MM.1S (cell line): ENCODE results near the gene CIPC.

Source experiments
- DNase-seq: peaks from one replicate; pipeline ENCODE4 v3.0.0-alpha.2; 2015
- H2AFZ ChIP-seq: fragments of 300-600 bp; sonication (generic); 2 replicates; pipeline ENCODE4 v1.6.0; 2016; ENCODE audit warnings: antibody characterized with exemption, low read length
- H3F3A ChIP-seq: fragments of 300-600 bp; sonication (generic); 2 replicates; pipeline ENCODE4 v1.6.1; 2016; ENCODE audit warnings: mild to moderate bottlenecking, antibody characterized with exemption, low read length, moderate library complexity, mixed read lengths; ENCODE audit not compliant: insufficient read depth
- H3K27ac ChIP-seq: fragments of 300-600 bp; sonication (generic); 2 replicates; pipeline ENCODE4 v1.5.1; 2016; ENCODE audit warnings: mild to moderate bottlenecking, low read length
- H3K27me3 ChIP-seq: fragments of 300-600 bp; sonication (generic); replicated peaks from 2 replicates; pipeline ENCODE4 v1.6.0; 2016; ENCODE audit warnings: low read length; ENCODE audit not compliant: insufficient read depth
- H3K36me3 ChIP-seq: fragments of 300-600 bp; sonication (generic); replicated peaks from 2 replicates; pipeline ENCODE4 v1.6.1; 2016; ENCODE audit warnings: mild to moderate bottlenecking, low read length, mixed read lengths; ENCODE audit not compliant: insufficient read depth
- H3K4me1 ChIP-seq: fragments of 300-600 bp; sonication (generic); 2 replicates; pipeline ENCODE4 v1.6.1; 2016; ENCODE audit warnings: low read length, mixed read lengths
- H3K4me2 ChIP-seq: fragments of 300-600 bp; sonication (generic); 2 replicates; pipeline ENCODE4 v1.6.0; 2016; ENCODE audit warnings: low read depth, low read length
- H3K4me3 ChIP-seq: fragments of 300-600 bp; sonication (generic); 2 replicates; pipeline ENCODE4 v1.5.1; 2016; ENCODE audit warnings: low read length, mixed read lengths
- H3K79me2 ChIP-seq: fragments of 300-600 bp; sonication (generic); 2 replicates; pipeline ENCODE4 v1.6.1; 2016; ENCODE audit warnings: mixed run types, low read length, mixed read lengths
- H3K9ac ChIP-seq: fragments of 300-600 bp; sonication (generic); 2 replicates; pipeline ENCODE4 v1.6.1; 2016; ENCODE audit warnings: low read length, mixed read lengths
- H3K9me2 ChIP-seq: fragments of 300-600 bp; sonication (generic); replicated peaks from 2 replicates; pipeline ENCODE4 v1.6.1; 2016; ENCODE audit warnings: mild to moderate bottlenecking, low read length, mixed read lengths; ENCODE audit not compliant: insufficient read depth
- H3K9me3 ChIP-seq: fragments of 300-600 bp; sonication (generic); replicated peaks from 2 replicates; pipeline ENCODE4 v1.6.1; 2016; ENCODE audit warnings: mild to moderate bottlenecking, low read length, mixed read lengths; ENCODE audit not compliant: insufficient read depth
- H4K20me1 ChIP-seq: fragments of 300-600 bp; sonication (generic); 2 replicates; pipeline ENCODE4 v1.6.1; 2016; ENCODE audit warnings: mild to moderate bottlenecking, low read length, moderate library complexity, mixed read lengths; ENCODE audit not compliant: insufficient read depth
- EZH2 ChIP-seq: fragments of 300-600 bp; sonication (generic); optimal IDR thresholded peaks from 2 replicates; pipeline ENCODE3; 2017; ENCODE audit warnings: low read depth, mild to moderate bottlenecking, antibody characterized with exemption, low read length, mixed read lengths
- EZH2phosphoT487 ChIP-seq: fragments of 300-600 bp; sonication (generic); IDR thresholded peaks from 2 replicates; pipeline ENCODE4 v1.6.1; 2018; ENCODE audit warnings: antibody characterized with exemption, low read length
- TF ChIP-seq, protein P1 (sequence below): fragments of 300-600 bp; sonication (generic); IDR thresholded peaks from 2 replicates; pipeline ENCODE4 v1.5.1; 2016; ENCODE audit warnings: antibody characterized with exemption, low read length, mixed read lengths

The CIPC gene

GRCh38 chr14:77123381-77124325, 25.6 kb downstream of the CIPC start:
- Histone ChIP-seq H4K20me1 (no peaks in the 10 kb centered on the region), H3K36me3 (no peaks in the 10 kb centered on the region), H3K27me3 (peaks cover 10% of the 10 kb centered on the region), H3K4me2 (no peak overlapping the region), H3K79me2 (no peaks in the 10 kb centered on the region), H3K27ac (no peak overlapping the region), H3K9ac (no peak overlapping the region), H3K4me1 (peaks cover 19% of the 10 kb centered on the region), H3K4me3 (no peak overlapping the region), H3K9me2 (no peaks in the 10 kb centered on the region), H3K9me3 (no peaks in the 10 kb centered on the region), H3F3A (peaks cover 11% of the 10 kb centered on the region), H2AFZ (no peak overlapping the region)
- TF ChIP-seq, protein P1, sequence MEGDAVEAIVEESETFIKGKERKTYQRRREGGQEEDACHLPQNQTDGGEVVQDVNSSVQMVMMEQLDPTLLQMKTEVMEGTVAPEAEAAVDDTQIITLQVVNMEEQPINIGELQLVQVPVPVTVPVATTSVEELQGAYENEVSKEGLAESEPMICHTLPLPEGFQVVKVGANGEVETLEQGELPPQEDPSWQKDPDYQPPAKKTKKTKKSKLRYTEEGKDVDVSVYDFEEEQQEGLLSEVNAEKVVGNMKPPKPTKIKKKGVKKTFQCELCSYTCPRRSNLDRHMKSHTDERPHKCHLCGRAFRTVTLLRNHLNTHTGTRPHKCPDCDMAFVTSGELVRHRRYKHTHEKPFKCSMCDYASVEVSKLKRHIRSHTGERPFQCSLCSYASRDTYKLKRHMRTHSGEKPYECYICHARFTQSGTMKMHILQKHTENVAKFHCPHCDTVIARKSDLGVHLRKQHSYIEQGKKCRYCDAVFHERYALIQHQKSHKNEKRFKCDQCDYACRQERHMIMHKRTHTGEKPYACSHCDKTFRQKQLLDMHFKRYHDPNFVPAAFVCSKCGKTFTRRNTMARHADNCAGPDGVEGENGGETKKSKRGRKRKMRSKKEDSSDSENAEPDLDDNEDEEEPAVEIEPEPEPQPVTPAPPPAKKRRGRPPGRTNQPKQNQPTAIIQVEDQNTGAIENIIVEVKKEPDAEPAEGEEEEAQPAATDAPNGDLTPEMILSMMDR, result no peak
- no peak for TF ChIP-seq EZH2phosphoT487
- TF ChIP-seq EZH2, result no peak
- no peak for DNase-seq

DNA sequence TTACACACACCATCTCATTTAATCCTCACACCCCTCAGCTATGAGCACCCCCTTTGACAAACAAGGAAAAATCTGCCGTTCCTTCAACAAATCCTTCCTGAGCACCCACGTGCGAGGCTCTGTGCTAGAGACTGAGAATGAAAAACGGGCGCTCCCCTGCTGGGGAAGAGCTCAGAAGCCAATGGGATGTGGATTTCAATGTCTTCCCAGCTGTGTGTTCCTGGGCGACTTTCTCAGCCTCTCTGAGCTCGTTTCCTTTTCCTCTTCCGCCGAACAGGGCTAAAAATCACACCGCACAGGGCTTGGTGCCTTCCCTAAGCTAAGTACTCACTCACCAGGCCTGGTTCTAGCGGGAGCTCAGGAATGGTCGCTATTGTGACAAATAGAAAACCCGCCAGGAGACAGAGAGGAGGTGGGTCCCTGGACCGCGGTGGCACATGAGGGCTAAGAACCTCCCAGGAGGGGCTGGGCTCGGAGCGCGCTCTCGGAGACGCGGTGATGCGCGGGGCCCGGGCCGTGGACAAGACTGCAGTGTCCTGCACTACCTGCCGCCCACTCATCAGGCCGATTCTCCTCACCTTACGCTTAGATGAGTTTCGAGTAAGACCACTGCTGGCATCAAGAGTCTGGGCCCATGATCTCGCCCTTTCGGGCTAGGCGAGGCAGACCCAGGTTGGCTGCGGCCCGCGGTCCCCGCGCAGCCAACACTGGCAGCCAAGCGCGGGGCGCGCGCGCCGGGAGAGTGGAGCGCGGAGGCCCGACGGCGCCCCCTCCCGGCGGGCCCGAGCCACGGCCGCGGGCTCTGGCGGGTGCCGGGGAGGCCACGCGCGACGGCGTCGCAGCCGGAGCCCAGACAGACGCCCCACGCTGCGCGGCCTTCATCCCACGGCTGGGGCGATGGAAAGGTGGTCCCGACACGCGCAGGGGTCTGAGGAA, 26.6 kb downstream of the CIPC start:
- Histone ChIP-seq H3K79me2 (no peaks in the 10 kb centered on the region), H3K4me3 (peak overlapping the region; percentile 52), H3K9me3 (no peaks in the 10 kb centered on the region), H3K27ac (no peak overlapping the region), H3K4me2 (peak overlapping the region; percentile 79), H3K9ac (no peak overlapping the region), H2AFZ (no peak overlapping the region), H3K4me1 (peaks cover 19% of the 10 kb centered on the region), H3F3A (peaks cover 11% of the 10 kb centered on the region), H3K36me3 (no peaks in the 10 kb centered on the region), H3K27me3 (peaks cover 10% of the 10 kb centered on the region), H3K9me2 (no peaks in the 10 kb centered on the region), H4K20me1 (no peaks in the 10 kb centered on the region)
- no peak for DNase-seq
- TF ChIP-seq, protein P1, result peak; percentile 13
- no peak for TF ChIP-seq EZH2

GRCh38 chr14:77125281-77125801, 27.3 kb downstream of the CIPC start:
- Histone ChIP-seq H3K36me3 (no peaks in the 10 kb centered on the region), H4K20me1 (no peaks in the 10 kb centered on the region), H3K27ac (no peak overlapping the region), H3K27me3 (peaks cover 10% of the 10 kb centered on the region), H3K79me2 (no peaks in the 10 kb centered on the region), H3K9me2 (no peaks in the 10 kb centered on the region), H2AFZ (no peak overlapping the region), H3K4me3 (peak overlapping the region; percentile 31; the same call in 1 of the 2 replicates), H3K4me1 (peaks cover 14% of the 10 kb centered on the region), H3K4me2 (peak overlapping the region; percentile 55; the same call in 1 of the 2 replicates), H3K9ac (no peak overlapping the region), H3K9me3 (no peaks in the 10 kb centered on the region), H3F3A (peaks cover 11% of the 10 kb centered on the region)
- TF ChIP-seq EZH2phosphoT487 (no peak), EZH2 (no peak)
- TF ChIP-seq, protein P1, result no peak
- DNase-seq, result no peak
